ENCODE data around the gene ANXA6. TPM values are rescaled to one million over a fixed set of nuclear protein-coding genes. Genes with fewer than 3 reads are reported as not detected.

ANXA6 gene
- total RNA-seq, 1 experiment from 2014 or later, result 98.7 TPM

- Mint-ChIP-seq H3K4me1 (peaks cover 19 to 27% of the 10 kb centered on the region in 2 experiments), H3K36me3 (ENCODE audit: insufficient read depth in 1 of 3, low read depth in 3 of 3) (no peaks in the 10 kb centered on the region; a peak in 2 of 7 replicates)
- WGBS (ENCODE audit: extremely low coverage, insufficient read length, low lambda C conversion rate), result no CpG with 5 or more reads among the region's 16 CpGs
These were observed 78.9 kb downstream of the ANXA6 start for GRCh38 chr5:151078490-151079262.

More at GRCh38 chr5:151078490-151079262, 78.9 kb downstream of the ANXA6 start:
- no peak overlapping the region for H4K5ac ChIP-seq (ENCODE audit: insufficient read length, low read depth, low read length)
- H3K56ac ChIP-seq (ENCODE audit: insufficient read length, low read depth, low read length), result no peak overlapping the region
- H4K20me1 ChIP-seq (ENCODE audit: control insufficient read depth, insufficient read depth, insufficient read length), result no peaks in the 10 kb centered on the region
- H3K9ac ChIP-seq (ENCODE audit: extremely low read depth, insufficient read length, low read length), result no peak overlapping the region
- H3K4me2 ChIP-seq (ENCODE audit: insufficient read depth, insufficient read length, low read length), result no peak overlapping the region
- Mint-ChIP-seq H3K27me3 (ENCODE audit: low read depth) (no peaks in the 10 kb centered on the region; the same call in 1 of the 2 replicates), H3K9me3 (no peaks in the 10 kb centered on the region), H3K4me3 (no peak overlapping the region), H3K27ac (no peak overlapping the region)
- H2BK20ac ChIP-seq (ENCODE audit: low read depth, low read length, poor library complexity, severe bottlenecking), result no peak overlapping the region
- H3K27ac ChIP-seq (ENCODE audit: insufficient read length, low read depth, low read length), result no peak overlapping the region
- TF ChIP-seq CTCF (conservative IDR thresholded peaks at IDR 0.05), result no peak
- H3K14ac ChIP-seq (ENCODE audit: insufficient read depth, low read length), result no peak overlapping the region
- H2AK5ac ChIP-seq (ENCODE audit: insufficient read length, low read length), result no peak overlapping the region
- no peak overlapping the region for H3K18ac ChIP-seq (ENCODE audit: insufficient read length, low read depth, low read length)
- H3K79me2 ChIP-seq (ENCODE audit: insufficient read depth, low read length), result peaks cover 2% of the 10 kb centered on the region; the same call in 1 of the 2 replicates
- H3K79me1 ChIP-seq (ENCODE audit: insufficient read depth, low read depth, low read length, poor library complexity, severe bottlenecking), result no peaks in the 10 kb centered on the region
- no peak overlapping the region for H3T11ph ChIP-seq (ENCODE audit: low read length)
- H2BK120ac ChIP-seq (ENCODE audit: low read depth, low read length, poor library complexity, severe bottlenecking), result no peak overlapping the region
- H2AFZ ChIP-seq (ENCODE audit: low read length), result no peak overlapping the region
- H3K23me2 ChIP-seq (ENCODE audit: insufficient read length, low read depth, low read length, poor library complexity, severe bottlenecking), result peaks cover 5% of the 10 kb centered on the region
- H3K27me3 ChIP-seq (ENCODE audit: insufficient read depth, low read length), result no peaks in the 10 kb centered on the region
- DNase-seq, result no peak
- no peak overlapping the region for H3K4ac ChIP-seq (ENCODE audit: low read depth, low read length)
- no peak overlapping the region for H2BK15ac ChIP-seq (ENCODE audit: low read depth, low read length)
- H3K23ac ChIP-seq (ENCODE audit: insufficient read length, low read depth, low read length), result no peak overlapping the region
- no peak overlapping the region for H4K91ac ChIP-seq (ENCODE audit: insufficient read length, low read depth, low read length)
- no peak overlapping the region for H2BK5ac ChIP-seq (ENCODE audit: insufficient read length, low read length)
- no peaks in the 10 kb centered on the region for H3K4me1 ChIP-seq (ENCODE audit: insufficient read depth, low read length)
- H3K9me3 ChIP-seq (ENCODE audit: control insufficient read depth, low read depth, low read length), result no peaks in the 10 kb centered on the region
- H2BK12ac ChIP-seq (ENCODE audit: insufficient read length, low read depth, low read length), result no peak overlapping the region
- H4K8ac ChIP-seq (replicated peaks; ENCODE audit: insufficient read length, low read depth, low read length), result no peak overlapping the region
